IMR-90 (cell line): ENCODE data around the gene LRRC56. TPM values are rescaled to one million over a fixed set of nuclear protein-coding genes. Genes with fewer than 3 reads are reported as not detected.

Source experiments
- ATAC-seq: fragments of 200-7000 bp; cut with Tn5 transposase; 2 replicates; pipeline ENCODE4 v1.9.1; 2020; ENCODE audit warnings: low read depth, mild to moderate bottlenecking, moderate library complexity
- BruUV-seq: library from RNA; stranded (reverse); fragments of 400-500 nt; replicated peaks from 2 replicates; lab custom pipeline; 2021; lab: Mats Ljungman, UMichigan
- CTCF ChIA-PET: fragments of 300-600 bp; formaldehyde crosslinking; extraction: SDS; loops from one replicate; lab custom pipeline; 2021; ENCODE audit warnings: antibody characterized with exemption; lab: Yijun Ruan, JAX
- POLR2A ChIA-PET: fragments of 300-600 bp; sonication (Branson Sonifier 250); formaldehyde crosslinking; loops from one replicate; lab custom pipeline; 2022; ENCODE audit warnings: antibody characterized with exemption; ENCODE audit not compliant: unreplicated experiment; lab: Charles Lee
- DNase-seq: peaks from one replicate; pipeline ENCODE4 v3.0.0; 2013
- H2AFZ ChIP-seq: replicated peaks from 2 replicates; pipeline ENCODE3; 2013; ENCODE audit warnings: low read length, mild to moderate bottlenecking; ENCODE audit not compliant: poor library complexity
- H2AK5ac ChIP-seq: 2 replicates; pipeline ENCODE4 v1.6.1; 2013; ENCODE audit warnings: low read depth, low read length, inconsistent platforms
- H2AK9ac ChIP-seq: replicated peaks from 2 replicates; pipeline ENCODE3; 2013; ENCODE audit warnings: mild to moderate bottlenecking, low read depth, low read length, moderate library complexity; ENCODE audit not compliant: poor library complexity
- H2BK120ac ChIP-seq: 2 replicates; pipeline ENCODE4 v1.6.1; 2013; ENCODE audit warnings: low read depth, low read length, inconsistent platforms
- H2BK15ac ChIP-seq: 3 replicates; pipeline ENCODE4 v1.6.1; 2013; ENCODE audit warnings: low read depth, low read length, inconsistent platforms
- H2BK20ac ChIP-seq: 2 replicates; pipeline ENCODE4 v1.6.1; 2013; ENCODE audit warnings: low read depth, mild to moderate bottlenecking, inconsistent platforms, low read length, moderate library complexity
- H2BK5ac ChIP-seq: 2 replicates; pipeline ENCODE4 v1.6.1; 2013; ENCODE audit warnings: mild to moderate bottlenecking, low read depth, low read length, inconsistent platforms; ENCODE audit not compliant: poor library complexity, severe bottlenecking
- H3K14ac ChIP-seq: replicated peaks from 2 replicates; pipeline ENCODE4 v1.6.1; 2013; ENCODE audit warnings: low read depth, low read length, inconsistent platforms
- H3K18ac ChIP-seq: 2 replicates; pipeline ENCODE4 v1.6.1; 2013; ENCODE audit warnings: low read depth, low read length, control low read depth
- H3K23ac ChIP-seq: 2 replicates; pipeline ENCODE4 v1.6.1; 2013; ENCODE audit warnings: low read depth, low read length, inconsistent platforms
- H3K27ac ChIP-seq: 2 replicates; pipeline ENCODE4 v1.5.1; 2013; ENCODE audit warnings: mild to moderate bottlenecking, control low read depth, low read length; ENCODE audit not compliant: insufficient read depth
- H3K27me3 ChIP-seq: 2 replicates; pipeline ENCODE4 v1.6.1; 2013; ENCODE audit warnings: low read length; ENCODE audit not compliant: control insufficient read depth, insufficient read depth
- H3K36me3 ChIP-seq: 2 replicates; pipeline ENCODE4 v1.6.1; 2013; ENCODE audit warnings: low read length, mixed read lengths; ENCODE audit not compliant: control insufficient read depth, insufficient read depth
- H3K4ac ChIP-seq: 2 replicates; pipeline ENCODE4 v1.6.1; 2013; ENCODE audit warnings: low read depth, low read length, inconsistent platforms
- H3K4me1 ChIP-seq: 2 replicates; pipeline ENCODE4 v1.6.1; 2013; ENCODE audit warnings: low read length, mixed read lengths; ENCODE audit not compliant: control insufficient read depth, insufficient read depth
- H3K4me2 ChIP-seq: 2 replicates; pipeline ENCODE4 v1.6.1; 2013; ENCODE audit warnings: low read depth, mild to moderate bottlenecking, control low read depth, low read length, moderate library complexity
- H3K4me3 ChIP-seq: 2 replicates; pipeline ENCODE4 v1.5.1; 2013; ENCODE audit warnings: low read depth, mild to moderate bottlenecking, control low read depth, low read length, moderate library complexity; ENCODE audit not compliant: insufficient read depth
- H3K56ac ChIP-seq: 2 replicates; pipeline ENCODE4 v1.6.1; 2013; ENCODE audit warnings: low read length, inconsistent platforms; ENCODE audit not compliant: insufficient read depth; ENCODE audit errors: extremely low read depth
- H3K79me1 ChIP-seq, 2 experiments: 2 replicates each; pipeline ENCODE4 v1.6.1; 2013; ENCODE audit warnings: low read length in 2 of 2, inconsistent platforms in 1 of 2, low read depth in 1 of 2
- H3K9ac ChIP-seq: 2 replicates; pipeline ENCODE4 v1.6.1; 2013; ENCODE audit warnings: low read depth, low read length, control low read depth
- H3K9me1 ChIP-seq: 2 replicates; pipeline ENCODE4 v1.6.1; 2013; ENCODE audit warnings: low read length, inconsistent platforms; ENCODE audit not compliant: insufficient read depth
- H3K9me3 ChIP-seq: 2 replicates; pipeline ENCODE4 v1.6.1; 2013; ENCODE audit warnings: low read length; ENCODE audit not compliant: control insufficient read depth, insufficient read depth
- H4K20me1 ChIP-seq: 2 replicates; pipeline ENCODE4 v1.6.1; 2013; ENCODE audit warnings: low read length, inconsistent platforms; ENCODE audit not compliant: insufficient read depth
- H4K5ac ChIP-seq: 2 replicates; pipeline ENCODE4 v1.6.1; 2013; ENCODE audit warnings: mild to moderate bottlenecking, low read depth, low read length, control low read depth
- H4K8ac ChIP-seq, 2 experiments: 2 replicates each; pipeline ENCODE4 v1.6.1; 2013; ENCODE audit warnings: low read depth in 2 of 2, low read length in 2 of 2, control low read depth in 1 of 2, inconsistent platforms in 1 of 2
- H4K91ac ChIP-seq: 2 replicates; pipeline ENCODE4 v1.6.1; 2013; ENCODE audit warnings: low read depth, low read length, inconsistent platforms; ENCODE audit not compliant: insufficient read depth
- BHLHE40 ChIP-seq: fragments of 150-350 bp; IDR thresholded peaks from 2 replicates; pipeline ENCODE4 v1.6.1; 2016; ENCODE audit warnings: mild to moderate bottlenecking, low read depth, low read length
- CHD1 ChIP-seq: IDR thresholded peaks from 2 replicates; pipeline ENCODE4 v1.6.1; 2012; ENCODE audit warnings: low read depth, low read length, improper control_type of control experiment
- ELK1 ChIP-seq: fragments of 150-350 bp; IDR thresholded peaks from 2 replicates; pipeline ENCODE4 v1.6.1; 2016; ENCODE audit warnings: low read depth, mild to moderate bottlenecking, low read length, moderate library complexity, borderline replicate concordance
- FOS ChIP-seq: fragments of 150-350 bp; IDR thresholded peaks from 2 replicates; pipeline ENCODE4 v1.6.1; 2016; ENCODE audit warnings: low read depth, low read length
- MAFK ChIP-seq: IDR thresholded peaks from 2 replicates; pipeline ENCODE4 v1.6.1; 2012; ENCODE audit warnings: low read depth, low read length, improper control_type of control experiment
- MAZ ChIP-seq: IDR thresholded peaks from 2 replicates; pipeline ENCODE4 v1.6.1; 2012; ENCODE audit warnings: low read depth, mild to moderate bottlenecking, low read length, improper control_type of control experiment, moderate library complexity, borderline replicate concordance
- MXI1 ChIP-seq: IDR thresholded peaks from 2 replicates; pipeline ENCODE4 v1.6.1; 2012; ENCODE audit warnings: low read depth, mild to moderate bottlenecking, low read length, moderate library complexity, borderline replicate concordance
- NFE2L2 ChIP-seq: fragments of 150-350 bp; IDR thresholded peaks from 2 replicates; pipeline ENCODE4 v1.6.1; 2016; ENCODE audit warnings: low read depth, mild to moderate bottlenecking, low read length
- POLR2A ChIP-seq: IDR thresholded peaks from 2 replicates; pipeline ENCODE4 v1.6.1; 2012; ENCODE audit warnings: mild to moderate bottlenecking, low read depth, low read length
- RAD21 ChIP-seq: IDR thresholded peaks from 2 replicates; pipeline ENCODE4 v1.6.1; 2012; ENCODE audit warnings: low read length, improper control_type of control experiment
- RFX5 ChIP-seq: IDR thresholded peaks from 2 replicates; pipeline ENCODE4 v1.8.0; 2012; ENCODE audit warnings: low read depth, mild to moderate bottlenecking, low read length, moderate library complexity
- SMC3 ChIP-seq: fragments of 150-350 bp; IDR thresholded peaks from 2 replicates; pipeline ENCODE4 v1.6.1; 2016; ENCODE audit warnings: low read depth, mild to moderate bottlenecking, antibody characterized with exemption, low read length, moderate library complexity
- USF2 ChIP-seq: fragments of 150-350 bp; IDR thresholded peaks from 2 replicates; pipeline ENCODE4 v1.6.1; 2017; ENCODE audit warnings: mild to moderate bottlenecking, antibody characterized with exemption, low read length, low read depth
- WGBS, 2 experiments: methylation state at CpG; one replicate each; pipeline versions ENCODE4 v1.1.5 to v1.1.7; 2013; ENCODE audit warnings: missing lambda C conversion rate in 2 of 2; ENCODE audit not compliant: insufficient read length in 1 of 2; ENCODE audit errors: extremely low coverage in 2 of 2; 5-methylcytosine and 5-hydroxymethylcytosine counted together
- dilution Hi-C: fragments of 300-500 bp; cut with HindIII; formaldehyde crosslinking; loops from one replicate; pipeline ENCODE4 v1.14.3; 2018; ENCODE audit warnings: low sequenced_read_pairs; ENCODE audit not compliant: unreplicated experiment
- in situ Hi-C: fragments of 300-500 bp; cut with MboI; formaldehyde crosslinking; loops from 3 replicates; pipeline ENCODE4 v1.14.3; 2019; ENCODE audit warnings: low sequenced_read_pairs, inconsistent platforms, mixed read lengths
- intact Hi-C: fragments of 100-400 bp; cut with micrococcal nuclease; formaldehyde crosslinking; loops from 2 replicates; pipeline ENCODE4 v1.10.0; 2022
- polyA plus RNA-seq, 3 experiments: library from polyadenylated mRNA; depleted of rRNA; stranded (reverse); fragments of >200 nt; gene quantifications; 2 replicates each; pipeline ENCODE4 v1.2.3, GENCODE V29; 2012; ENCODE audit warnings: low replicate concordance in 1 of 3
- total RNA-seq: library from RNA; depleted of rRNA; stranded (reverse); fragments of >200 nt; gene quantifications from 2 replicates; pipeline ENCODE4 v1.2.3, GENCODE V29; 2012

LRRC56 gene
- total and polyA plus RNA-seq, 2 of the 4 experiments (the other 2 are of a cell fraction): 0.36 to 1.3 TPM

GRCh38 chr11:528815-529727, 8.3 kb upstream of the LRRC56 start:
- BruUV-seq: no TSS peak
- no peak; the same call in 1 of the 2 replicates for ATAC-seq
- WGBS, 2 experiments: 66% methylated on average over 10 of the region's 29 CpGs; no CpG with 5 or more reads in 1 of the 2 experiments

More at GRCh38 chr11:528815-529727, 8.3 kb upstream of the LRRC56 start:
- Histone ChIP-seq H2AFZ (peak overlapping the region; percentile 43), H2AK5ac (no peak overlapping the region), H4K91ac (no peak overlapping the region), H3K4me3 (no peak overlapping the region), H2BK15ac (no peak overlapping the region), H3K9me3 (no peaks in the 10 kb centered on the region), H3K36me3 (peaks cover 24% of the 10 kb centered on the region; the same call in 1 of the 2 replicates), H3K79me1 (peaks cover 0 to 15% of the 10 kb centered on the region in 2 experiments; a peak in 3 of 4 replicates), H3K4ac (no peak overlapping the region), H2BK20ac (no peak overlapping the region), H4K20me1 (peaks cover 16% of the 10 kb centered on the region), H3K18ac (no peak overlapping the region), H3K14ac (no peak overlapping the region), H4K5ac (no peak overlapping the region), H3K27me3 (no peaks in the 10 kb centered on the region), H4K8ac (no peak overlapping the region), H3K9me1 (no peaks in the 10 kb centered on the region), H3K56ac (no peak overlapping the region), H2AK9ac (peak overlapping the region; percentile 42), H3K9ac (no peak overlapping the region), H2BK5ac (no peak overlapping the region), H2BK120ac (no peak overlapping the region), H3K27ac (no peak overlapping the region), H3K4me2 (no peak overlapping the region), H3K4me1 (0 out of 2 replicates have a peak, but pooled peaks cover 2% of the 10 kb centered on the region), H3K23ac (no peak overlapping the region)
- dilution Hi-C loops: no loop called here
- intact Hi-C loops: no loop called here
- in situ Hi-C loops: no loop called here
- ChIA-PET POLR2A (no interaction called here), CTCF (interaction anchor here (1.0 kb wide), 1 partner anchor 10 kb away, joined by 3 read pairs; no protein-coding TSS in a partner anchor)
- DNase-seq: no peak
- TF ChIP-seq NFE2L2 (no peak), MXI1 (no peak), MAFK (no peak), CHD1 (no peak), FOS (no peak), MAZ (no peak), USF2 (no peak), BHLHE40 (no peak), RAD21 (no peak), RFX5 (no peak), ELK1 (no peak), POLR2A (no peak), SMC3 (no peak)
